ENCODE results near the gene ESD. TPM values are rescaled to one million over a fixed set of nuclear protein-coding genes. Genes with fewer than 3 reads are reported as not detected.

The ESD gene
- total RNA-seq, 4 donors from 2014 or later: 87.5 to 132 (median 99.7) TPM

DNA sequence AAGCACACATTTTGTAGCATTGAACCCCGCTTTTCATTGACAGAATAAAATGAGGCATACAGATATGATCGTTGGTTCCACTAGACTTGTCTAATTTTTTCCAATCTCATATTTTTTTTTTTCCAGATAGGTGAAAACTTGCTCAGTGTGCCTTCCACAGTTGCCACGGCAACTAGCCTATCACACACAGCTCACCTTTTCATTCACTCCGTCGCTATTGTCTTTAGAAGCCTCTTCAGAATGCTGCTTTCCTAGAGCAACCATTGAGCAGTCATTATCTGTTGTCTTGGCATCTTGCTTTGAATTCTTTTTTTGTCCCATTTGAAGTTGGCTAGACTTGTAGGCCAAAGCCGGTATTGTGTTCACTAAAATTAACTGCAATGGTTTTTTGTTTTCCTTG is 37.7 kb upstream of the ESD start:
- DNase-seq (ENCODE audit: low spot score in 2 of 2): no peak
- Histone ChIP-seq H3K27me3 (no peaks in the 10 kb centered on the region), H3K27ac (no peak overlapping the region), H3K36me3 (no peaks in the 10 kb centered on the region), H3K4me3 (no peak overlapping the region), H3K9me3 (no peaks in the 10 kb centered on the region), H3K4me1 (no peaks in the 10 kb centered on the region)
- TF ChIP-seq POLR2A (IDR thresholded peaks at IDR 0.05) (no peak), EP300 (IDR thresholded peaks at IDR 0.05) (no peak)
- TF ChIP-seq, protein P1, sequence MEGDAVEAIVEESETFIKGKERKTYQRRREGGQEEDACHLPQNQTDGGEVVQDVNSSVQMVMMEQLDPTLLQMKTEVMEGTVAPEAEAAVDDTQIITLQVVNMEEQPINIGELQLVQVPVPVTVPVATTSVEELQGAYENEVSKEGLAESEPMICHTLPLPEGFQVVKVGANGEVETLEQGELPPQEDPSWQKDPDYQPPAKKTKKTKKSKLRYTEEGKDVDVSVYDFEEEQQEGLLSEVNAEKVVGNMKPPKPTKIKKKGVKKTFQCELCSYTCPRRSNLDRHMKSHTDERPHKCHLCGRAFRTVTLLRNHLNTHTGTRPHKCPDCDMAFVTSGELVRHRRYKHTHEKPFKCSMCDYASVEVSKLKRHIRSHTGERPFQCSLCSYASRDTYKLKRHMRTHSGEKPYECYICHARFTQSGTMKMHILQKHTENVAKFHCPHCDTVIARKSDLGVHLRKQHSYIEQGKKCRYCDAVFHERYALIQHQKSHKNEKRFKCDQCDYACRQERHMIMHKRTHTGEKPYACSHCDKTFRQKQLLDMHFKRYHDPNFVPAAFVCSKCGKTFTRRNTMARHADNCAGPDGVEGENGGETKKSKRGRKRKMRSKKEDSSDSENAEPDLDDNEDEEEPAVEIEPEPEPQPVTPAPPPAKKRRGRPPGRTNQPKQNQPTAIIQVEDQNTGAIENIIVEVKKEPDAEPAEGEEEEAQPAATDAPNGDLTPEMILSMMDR (IDR thresholded peaks at IDR 0.05): no peak
- 89 to 91% methylated on average over 6 of the region's 6 CpGs for WGBS, 2 donors

DNA sequence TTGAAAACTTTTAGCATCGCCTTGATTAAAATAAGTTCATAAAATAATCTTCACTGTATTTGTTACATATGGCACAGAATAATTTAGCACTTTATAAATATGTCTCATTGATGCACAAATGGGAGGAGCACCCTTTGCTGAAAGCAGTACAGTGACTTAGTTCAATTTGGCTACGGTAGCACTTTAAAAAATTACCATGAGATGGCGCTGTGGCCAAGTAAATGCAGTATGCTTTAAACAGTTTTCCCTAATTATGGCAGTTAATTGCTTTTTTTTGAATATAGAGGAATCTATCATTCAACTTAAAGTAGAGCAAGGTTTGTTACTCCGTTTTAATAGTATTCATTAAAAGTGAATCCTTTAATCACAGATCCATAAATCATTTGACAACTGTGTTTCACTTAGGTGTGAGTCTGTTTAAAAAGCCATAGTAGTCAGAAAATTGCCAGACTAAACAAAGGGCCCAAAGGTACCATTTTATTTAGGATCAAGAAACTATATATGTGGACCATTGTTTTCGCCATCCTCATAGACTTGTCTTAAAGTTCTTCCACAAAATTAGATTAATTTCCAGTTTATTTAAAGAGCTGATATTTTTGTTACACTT is 34.7 kb upstream of the ESD start:
- peak in 1 of 2 donors; percentile 69 for DNase-seq (ENCODE audit: low spot score in 2 of 2)
- Histone ChIP-seq H3K4me1 (no peaks in the 10 kb centered on the region), H3K9me3 (no peaks in the 10 kb centered on the region), H3K27ac (no peak overlapping the region), H3K36me3 (no peaks in the 10 kb centered on the region), H3K4me3 (no peak overlapping the region), H3K27me3 (no peaks in the 10 kb centered on the region)
- 16% methylated on average over 5 of the region's 5 CpGs for WGBS, 2 donors
- TF ChIP-seq POLR2A (IDR thresholded peaks at IDR 0.05) (no peak), EP300 (IDR thresholded peaks at IDR 0.05) (no peak)
- TF ChIP-seq, protein P1 (IDR thresholded peaks at IDR 0.05): peak; percentile 55 to 83 (median 67)

DNA sequence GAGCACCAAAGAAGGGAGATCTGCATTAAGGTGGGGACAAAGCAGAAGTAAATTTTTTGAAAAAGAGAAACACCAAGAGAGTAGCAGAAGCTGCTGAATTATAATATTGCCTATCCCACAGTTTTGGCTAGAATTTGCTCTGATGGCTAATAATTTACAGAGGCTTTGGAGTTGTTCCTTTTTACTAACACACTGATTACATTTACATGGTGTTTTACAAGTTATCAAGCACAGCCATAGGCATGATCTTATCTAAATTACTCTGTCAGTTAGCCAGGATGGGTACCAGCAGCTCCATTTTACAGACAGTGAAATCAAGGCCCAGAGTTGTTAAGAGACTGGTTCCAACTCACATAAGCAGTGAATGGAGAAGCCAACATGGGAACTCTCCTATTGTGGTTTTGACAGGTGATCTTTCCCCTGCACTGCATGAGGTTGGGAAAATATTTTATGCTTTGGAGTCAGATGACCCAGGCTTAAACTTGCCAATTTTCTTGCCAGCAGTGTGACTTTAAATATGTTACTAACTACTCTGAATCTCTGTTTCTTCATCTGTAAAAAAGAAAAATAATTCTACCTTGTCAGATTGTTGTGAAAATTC is 33.5 kb upstream of the ESD start:
- Histone ChIP-seq H3K27ac (no peak overlapping the region), H3K36me3 (no peaks in the 10 kb centered on the region), H3K9me3 (no peaks in the 10 kb centered on the region), H3K4me1 (no peaks in the 10 kb centered on the region), H3K4me3 (no peak overlapping the region), H3K27me3 (no peaks in the 10 kb centered on the region)
- TF ChIP-seq, protein P1 (IDR thresholded peaks at IDR 0.05): no peak
- TF ChIP-seq POLR2A (IDR thresholded peaks at IDR 0.05) (no peak), EP300 (IDR thresholded peaks at IDR 0.05) (no peak)
- no peak for DNase-seq (ENCODE audit: low spot score in 2 of 2)

DNA sequence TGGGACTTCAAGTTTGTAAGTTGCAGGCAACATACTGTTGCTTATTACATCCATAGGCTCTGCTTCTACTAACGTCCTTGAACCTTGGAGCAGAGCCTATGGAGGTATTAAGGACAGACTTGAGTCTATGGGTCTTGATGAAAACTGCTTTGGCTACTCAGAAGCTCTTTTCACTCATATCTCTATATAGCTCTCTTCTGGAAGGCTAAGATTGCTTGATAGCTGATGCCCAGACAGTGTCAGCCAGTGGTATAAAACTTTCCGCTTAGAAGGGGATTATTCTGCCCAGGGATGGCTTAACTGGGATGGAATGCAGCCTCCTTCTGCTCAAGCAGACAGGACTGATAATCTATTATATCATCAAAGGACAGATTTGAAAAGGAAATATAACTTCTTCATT is 25.6 kb upstream of the ESD start:
- H3K9me3 ChIP-seq: no peaks in the 10 kb centered on the region
- TF ChIP-seq EP300 (IDR thresholded peaks at IDR 0.05) (no peak), POLR2A (IDR thresholded peaks at IDR 0.05) (no peak)
- TF ChIP-seq, protein P1 (IDR thresholded peaks at IDR 0.05): no peak
- no peak overlapping the region for H3K27ac ChIP-seq
- no peak for DNase-seq (ENCODE audit: low spot score in 2 of 2)
- H3K4me3 ChIP-seq: no peak overlapping the region
- WGBS, 2 donors: 68 to 95% methylated on average over 2 of the region's 2 CpGs
- no peaks in the 10 kb centered on the region for H3K36me3 ChIP-seq
- no peaks in the 10 kb centered on the region for H3K27me3 ChIP-seq
- no peaks in the 10 kb centered on the region for H3K4me1 ChIP-seq

DNA sequence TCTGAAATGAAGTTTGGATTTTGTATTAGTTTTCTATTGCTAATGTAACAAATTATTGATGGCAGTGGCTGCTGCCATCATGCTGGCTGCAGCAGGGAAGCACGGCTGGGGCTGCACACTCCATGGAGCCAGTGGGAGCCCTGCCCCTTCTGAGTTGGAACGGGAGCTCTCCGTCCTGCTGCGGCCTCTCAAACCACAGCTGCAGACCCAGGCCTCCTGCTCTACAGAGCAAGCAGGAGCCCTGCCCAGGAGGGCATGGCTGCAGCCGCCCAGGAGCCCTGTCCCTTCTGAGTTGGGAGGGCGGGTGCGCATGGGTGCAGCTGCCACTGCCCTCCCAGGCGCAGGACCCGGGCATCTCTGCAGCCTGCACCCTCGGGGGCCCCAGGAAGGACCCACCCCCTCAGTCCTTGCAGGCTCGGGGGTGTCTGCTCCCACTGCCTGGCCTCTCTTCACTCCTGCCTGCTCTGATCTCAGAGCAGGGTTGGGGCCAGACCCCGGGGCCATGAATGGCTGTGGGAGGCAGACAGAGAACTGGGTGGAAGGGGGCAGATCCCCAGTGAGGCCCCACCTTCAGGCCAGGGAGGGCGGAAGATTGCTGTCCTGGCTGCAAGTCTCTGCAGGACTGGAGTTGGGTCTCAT is 21.0 kb upstream of the ESD start:
- no peak overlapping the region for H3K4me3 ChIP-seq
- H3K4me1 ChIP-seq: peaks cover 0 to 7% (median 0%) of the 10 kb centered on the region in 4 donors
- no peaks in the 10 kb centered on the region for H3K36me3 ChIP-seq
- 74 to 78% methylated on average over 6 to 9 of the region's 13 CpGs for WGBS, 2 donors
- H3K9me3 ChIP-seq: peaks cover 0 to under 1% (median 0%) of the 10 kb centered on the region in 4 donors
- TF ChIP-seq EP300 (IDR thresholded peaks at IDR 0.05) (no peak), POLR2A (IDR thresholded peaks at IDR 0.05) (no peak)
- TF ChIP-seq, protein P1 (IDR thresholded peaks at IDR 0.05): no peak
- no peak for DNase-seq (ENCODE audit: low spot score in 2 of 2)
- no peaks in the 10 kb centered on the region for H3K27me3 ChIP-seq
- H3K27ac ChIP-seq: no peak overlapping the region

Data from tibial nerve (tissue), 4 donors.